IPS-18c (cell line): Measurements from ENCODE around the gene SOD1.
"Not testable (repeated sequence)": the region's sequence is repeated elsewhere in the genome, so short reads cannot be mapped to it uniquely, and the experiment has no call there.

Experiments
- H3K4me3 ChIP-seq: 2 replicates; pipeline ENCODE4 v1.7.0; 2013; ENCODE audit warnings: low read depth, mild to moderate bottlenecking, low read length, moderate library complexity; ENCODE audit not compliant: insufficient read depth
- H3K9me3 ChIP-seq: one replicate; pipeline ENCODE4 v1.6.1; 2013; ENCODE audit warnings: mild to moderate bottlenecking, low read length, moderate library complexity; ENCODE audit not compliant: control insufficient read depth, insufficient read depth

Gene SOD1

DNA sequence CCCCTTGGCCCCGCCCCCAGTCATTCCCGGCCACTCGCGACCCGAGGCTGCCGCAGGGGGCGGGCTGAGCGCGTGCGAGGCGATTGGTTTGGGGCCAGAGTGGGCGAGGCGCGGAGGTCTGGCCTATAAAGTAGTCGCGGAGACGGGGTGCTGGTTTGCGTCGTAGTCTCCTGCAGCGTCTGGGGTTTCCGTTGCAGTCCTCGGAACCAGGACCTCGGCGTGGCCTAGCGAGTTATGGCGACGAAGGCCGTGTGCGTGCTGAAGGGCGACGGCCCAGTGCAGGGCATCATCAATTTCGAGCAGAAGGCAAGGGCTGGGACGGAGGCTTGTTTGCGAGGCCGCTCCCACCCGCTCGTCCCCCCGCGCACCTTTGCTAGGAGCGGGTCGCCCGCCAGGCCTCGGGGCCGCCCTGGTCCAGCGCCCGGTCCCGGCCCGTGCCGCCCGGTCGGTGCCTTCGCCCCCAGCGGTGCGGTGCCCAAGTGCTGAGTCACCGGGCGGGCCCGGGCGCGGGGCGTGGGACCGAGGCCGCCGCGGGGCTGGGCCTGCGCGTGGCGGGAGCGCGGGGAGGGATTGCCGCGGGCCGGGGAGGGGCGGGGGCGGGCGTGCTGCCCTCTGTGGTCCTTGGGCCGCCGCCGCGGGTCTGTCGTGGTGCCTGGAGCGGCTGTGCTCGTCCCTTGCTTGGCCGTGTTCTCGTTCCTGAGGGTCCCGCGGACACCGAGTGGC, at the start of gene SOD1:
SOD1 (plus strand) TSS at position 158 of the 723 bp plus-strand sequence; CDS start at position 235, 77 bp downstream.
- peak within 1 kb of the TSS; percentile 89 for H3K4me3 ChIP-seq
- H3K9me3 ChIP-seq = peaks cover 3% of the 10 kb centered on the region

GRCh38 chr21:31611445-31611844, 48.0 kb upstream of the SOD1 start:
- no peaks in the 10 kb centered on the region for H3K9me3 ChIP-seq
- no peak overlapping the region for H3K4me3 ChIP-seq

DNA sequence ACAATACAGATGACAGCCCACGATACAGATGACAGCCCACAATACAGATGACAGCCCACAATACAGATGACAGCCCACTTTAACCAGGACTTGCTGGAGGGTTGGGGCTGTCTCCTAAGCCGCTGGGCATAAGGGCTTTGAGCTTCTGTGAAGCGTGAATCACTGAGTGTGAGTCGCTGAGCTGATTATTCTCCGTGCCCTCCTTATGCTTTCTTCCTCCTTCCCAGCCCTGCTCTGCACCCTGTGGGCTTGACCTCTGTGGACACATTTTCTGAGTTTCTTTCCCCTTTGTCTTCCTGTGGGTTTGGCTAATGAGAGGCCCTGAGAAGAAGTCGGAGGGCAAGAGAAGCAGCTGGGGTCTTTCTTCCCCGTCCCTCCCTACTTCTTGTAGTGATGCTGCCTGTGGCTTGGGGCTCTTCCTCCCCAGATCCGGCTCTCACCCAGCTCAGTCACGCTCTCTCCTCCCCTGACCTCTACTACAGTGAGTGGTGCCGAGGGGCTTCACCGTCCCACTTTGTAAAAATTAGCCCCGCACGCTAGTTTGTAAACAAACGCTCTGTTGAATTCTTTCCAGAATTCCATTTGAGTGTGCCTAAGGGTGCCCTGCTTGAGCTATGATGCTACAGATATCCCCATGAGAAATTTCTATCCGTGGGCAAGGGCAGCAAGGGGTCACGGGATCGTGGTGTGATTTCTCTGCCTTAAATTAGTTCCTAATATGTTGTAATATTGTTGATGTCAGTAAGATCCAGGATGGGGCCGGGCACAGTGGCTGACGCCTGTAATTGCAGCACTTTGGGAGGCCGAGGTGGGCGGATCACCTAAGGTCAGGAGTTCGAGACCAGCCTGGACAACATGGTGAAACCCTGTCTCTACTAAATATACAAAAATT, 46.4 kb upstream of the SOD1 start:
- no peak overlapping the region for H3K4me3 ChIP-seq

DNA sequence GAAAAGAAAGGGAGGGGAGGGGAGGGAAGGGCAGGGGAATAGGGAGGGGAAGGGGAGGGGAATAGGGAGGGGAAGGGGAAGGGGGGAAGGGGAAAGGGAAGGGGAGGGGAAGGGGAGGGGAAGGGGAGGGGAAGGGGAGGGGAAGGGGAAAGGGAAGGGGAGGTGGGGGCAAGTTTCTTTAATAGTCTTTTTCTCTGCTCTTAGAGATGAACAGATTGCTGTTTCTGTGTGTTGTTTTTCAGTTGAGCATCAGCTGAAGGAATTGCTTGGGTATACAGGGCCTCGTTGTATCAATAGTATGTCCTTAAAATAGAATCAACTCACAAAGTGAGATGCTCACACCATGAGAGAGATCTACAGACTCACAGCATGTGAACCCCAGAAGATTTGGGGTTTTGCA, 44.8 kb upstream of the SOD1 start:
- no peaks in the 10 kb centered on the region for H3K9me3 ChIP-seq
- no peak overlapping the region for H3K4me3 ChIP-seq

More for the DNA sequence above, 46.4 kb upstream of the SOD1 start:
- no peaks in the 10 kb centered on the region for H3K9me3 ChIP-seq

DNA sequence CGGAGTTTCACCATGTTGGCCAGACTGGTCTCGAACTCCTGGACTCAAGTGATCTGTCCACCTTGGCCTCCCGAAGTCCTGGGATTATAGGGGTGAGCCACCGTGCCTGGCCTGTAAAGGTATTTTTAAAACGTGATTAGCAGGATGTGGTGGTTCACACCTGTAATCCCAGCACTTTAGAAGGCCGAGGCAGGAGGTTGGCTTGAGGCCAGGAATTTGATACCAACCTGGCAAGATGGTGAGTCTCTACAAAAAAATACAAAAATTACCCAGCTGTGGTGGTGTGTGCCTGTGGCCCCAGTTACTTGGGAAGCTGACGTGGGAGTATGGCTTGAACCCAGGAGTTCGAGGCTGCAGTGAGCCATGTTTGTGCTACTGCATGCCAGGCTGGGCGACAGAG, 43.3 kb upstream of the SOD1 start:
- H3K9me3 ChIP-seq = no peaks in the 10 kb centered on the region

DNA sequence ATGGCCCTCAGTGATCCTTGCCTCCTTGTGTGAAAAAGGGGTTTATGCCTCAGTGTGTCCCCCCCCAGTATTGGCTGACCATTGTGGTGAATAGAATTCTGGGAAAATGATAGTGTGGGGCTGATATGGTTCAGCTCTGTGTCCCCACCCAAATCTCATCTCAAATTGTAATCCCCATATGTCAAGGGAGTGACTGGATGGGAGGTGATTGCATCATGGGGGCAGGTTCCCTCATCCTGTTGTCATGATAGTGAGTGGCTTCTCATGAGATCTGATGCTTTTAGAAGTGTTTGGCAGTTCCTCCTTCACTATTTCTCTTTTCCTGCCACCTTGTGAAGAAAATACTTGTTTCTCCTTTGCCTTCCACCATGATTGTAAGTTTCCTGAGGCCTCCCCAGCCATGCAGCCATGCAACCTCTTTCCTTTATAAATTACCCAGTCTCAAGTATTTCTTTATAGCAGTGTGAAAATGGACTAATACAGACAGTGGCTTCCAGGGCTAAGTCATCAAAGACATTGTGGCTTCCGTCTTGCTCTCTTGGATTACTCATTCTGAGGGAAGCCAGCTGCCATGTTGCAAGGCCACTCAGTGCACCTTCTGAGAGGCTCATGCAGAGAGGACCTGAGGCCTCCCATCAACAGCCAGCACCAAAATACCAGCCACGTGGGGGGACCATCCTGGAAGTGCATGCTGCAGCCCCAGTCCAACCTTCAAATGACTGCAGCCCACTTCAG, 40.6 kb upstream of the SOD1 start:
- Histone ChIP-seq H3K9me3 (no peaks in the 10 kb centered on the region), H3K4me3 (no peak overlapping the region)

More for the DNA sequence above, 43.3 kb upstream of the SOD1 start:
- no peak overlapping the region for H3K4me3 ChIP-seq

- Histone ChIP-seq H3K4me3 (no peak overlapping the region), H3K9me3 (no peaks in the 10 kb centered on the region)
These were observed 37.1 kb upstream of the SOD1 start for GRCh38 chr21:31622397-31622796.

DNA sequence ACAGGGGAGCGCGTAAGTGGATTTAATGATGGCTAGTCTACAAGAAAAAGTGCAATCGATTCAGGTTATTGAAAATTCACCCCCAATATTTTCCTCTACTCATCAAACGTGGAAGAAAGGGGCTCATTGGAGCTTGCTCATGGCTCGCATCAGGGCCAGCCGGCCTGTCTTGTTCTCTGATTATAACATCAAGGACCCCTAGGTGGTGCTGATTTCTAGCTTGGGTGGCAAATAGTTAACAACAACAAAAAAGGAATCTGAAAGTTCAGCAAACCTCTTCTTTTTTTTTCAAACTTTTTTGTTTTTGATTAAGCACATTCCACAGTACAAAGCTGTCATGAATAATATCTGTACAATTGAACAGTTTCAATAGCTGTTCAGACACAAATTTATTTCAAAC, 35.8 kb upstream of the SOD1 start:
- H3K4me3 ChIP-seq = no peak overlapping the region
- H3K9me3 ChIP-seq = no peaks in the 10 kb centered on the region

GRCh38 chr21:31624181-31624580, 35.3 kb upstream of the SOD1 start:
- no peak overlapping the region for H3K4me3 ChIP-seq

DNA sequence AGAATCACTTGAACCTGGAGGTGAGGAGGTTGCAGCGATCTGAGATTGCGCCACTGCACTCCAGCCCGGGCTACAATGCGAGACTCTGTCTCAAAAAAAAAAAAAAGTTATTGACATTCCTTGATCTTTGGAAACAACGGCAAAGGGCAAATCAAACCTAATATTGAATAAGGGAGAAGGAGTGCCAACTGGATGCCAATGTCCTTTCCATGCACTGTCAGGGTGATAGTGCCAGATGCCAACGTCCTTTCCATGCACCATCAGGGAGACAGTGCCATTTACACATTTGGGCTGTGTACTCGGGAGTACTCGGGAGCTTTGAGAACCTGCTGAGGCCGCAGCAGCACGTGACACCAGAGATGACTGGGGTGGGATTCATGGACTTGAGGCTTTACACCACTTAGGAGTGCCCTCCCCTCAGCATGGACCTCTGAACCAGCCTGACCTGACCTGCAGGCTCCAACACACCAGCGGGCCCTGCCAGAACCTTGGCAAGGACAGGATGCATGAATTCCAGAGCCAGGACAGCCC, 34.5 kb upstream of the SOD1 start:
- H3K4me3 ChIP-seq = no peak overlapping the region
- no peaks in the 10 kb centered on the region for H3K9me3 ChIP-seq

More at GRCh38 chr21:31624181-31624580, 35.3 kb upstream of the SOD1 start:
- no peaks in the 10 kb centered on the region for H3K9me3 ChIP-seq

DNA sequence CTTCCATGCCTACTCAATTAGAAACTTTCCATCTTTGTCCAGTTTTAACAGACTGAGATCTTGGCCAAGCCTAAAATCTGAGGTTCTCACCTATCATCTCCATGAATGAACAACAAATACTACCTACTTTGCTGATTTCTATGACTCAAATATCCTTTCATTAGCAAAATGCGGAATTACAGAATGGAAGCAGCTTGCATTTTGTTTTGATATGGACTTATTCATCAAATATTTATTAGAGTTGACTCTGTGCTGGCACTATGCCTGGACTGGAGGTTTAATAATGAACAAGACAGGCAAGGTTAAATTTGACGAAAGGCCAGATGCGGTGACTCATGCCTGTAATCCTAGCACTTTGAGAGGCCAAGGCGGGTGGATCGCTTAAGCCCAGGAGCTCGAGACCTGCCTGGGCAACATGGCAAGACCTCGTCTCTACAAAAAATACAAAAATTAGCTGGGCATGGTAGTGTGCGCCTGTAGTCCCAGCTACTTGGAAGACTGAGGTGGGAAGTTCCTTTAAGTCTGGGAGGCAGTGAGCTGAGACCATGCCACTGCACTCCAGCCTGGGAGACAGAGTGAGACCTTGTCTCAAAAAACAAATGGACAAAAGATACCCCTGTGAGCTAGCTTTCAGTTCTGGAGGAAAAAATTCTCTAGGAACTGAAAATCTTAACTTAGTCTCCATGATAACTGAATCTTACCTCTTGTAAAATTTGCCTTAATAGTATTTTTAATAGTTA, 29.4 kb upstream of the SOD1 start:
- no peaks in the 10 kb centered on the region for H3K9me3 ChIP-seq
- no peak overlapping the region for H3K4me3 ChIP-seq

GRCh38 chr21:31631881-31632280, 27.6 kb upstream of the SOD1 start:
- not testable (repeated sequence) for H3K9me3 ChIP-seq, H3K4me3 ChIP-seq

GRCh38 chr21:31634993-31635392, 24.5 kb upstream of the SOD1 start:
- H3K9me3 ChIP-seq = no peaks in the 10 kb centered on the region
- H3K4me3 ChIP-seq = no peak overlapping the region

- Histone ChIP-seq H3K9me3 (no peaks in the 10 kb centered on the region), H3K4me3 (no peak overlapping the region)
These were observed 22.6 kb upstream of the SOD1 start for GRCh38 chr21:31636874-31637273.

GRCh38 chr21:31641416-31641922, 18.0 kb upstream of the SOD1 start:
- Histone ChIP-seq H3K4me3 (no peak overlapping the region), H3K9me3 (no peaks in the 10 kb centered on the region)

- no peaks in the 10 kb centered on the region for H3K9me3 ChIP-seq
- H3K4me3 ChIP-seq = no peak overlapping the region
These were observed 14.8 kb upstream of the SOD1 start for GRCh38 chr21:31644643-31645042.

DNA sequence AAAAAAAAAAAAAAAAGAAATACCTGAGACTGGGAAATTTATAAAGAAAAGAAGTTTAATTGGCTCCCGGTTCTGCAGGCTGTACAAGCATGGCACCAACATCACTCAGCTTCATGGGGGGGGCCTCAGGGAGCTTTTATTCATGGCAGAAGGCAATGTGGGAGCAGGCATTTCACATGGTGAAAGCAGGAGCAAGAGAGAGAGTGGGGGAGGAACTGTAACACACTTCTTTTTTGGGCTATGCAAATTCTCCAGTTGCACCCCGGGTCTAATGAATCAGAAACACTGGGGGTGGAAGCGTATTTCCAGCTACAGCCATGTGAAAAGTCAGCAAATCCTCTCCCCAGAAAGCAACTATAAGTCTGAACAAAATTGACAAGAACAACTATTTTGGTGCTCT, 11.8 kb upstream of the SOD1 start:
- H3K9me3 ChIP-seq = no peaks in the 10 kb centered on the region
- no peak overlapping the region for H3K4me3 ChIP-seq
